Ramos (cell line): Measurements from ENCODE around the gene NSMF.

ENCODE experiments used
- in situ Hi-C: fragments of 300-500 bp; cut with MboI; formaldehyde crosslinking; loops from one replicate; pipeline ENCODE4 v1.14.3; 2022; ENCODE audit warnings: low sequenced_read_pairs; ENCODE audit not compliant: unreplicated experiment

Gene NSMF, protein sequence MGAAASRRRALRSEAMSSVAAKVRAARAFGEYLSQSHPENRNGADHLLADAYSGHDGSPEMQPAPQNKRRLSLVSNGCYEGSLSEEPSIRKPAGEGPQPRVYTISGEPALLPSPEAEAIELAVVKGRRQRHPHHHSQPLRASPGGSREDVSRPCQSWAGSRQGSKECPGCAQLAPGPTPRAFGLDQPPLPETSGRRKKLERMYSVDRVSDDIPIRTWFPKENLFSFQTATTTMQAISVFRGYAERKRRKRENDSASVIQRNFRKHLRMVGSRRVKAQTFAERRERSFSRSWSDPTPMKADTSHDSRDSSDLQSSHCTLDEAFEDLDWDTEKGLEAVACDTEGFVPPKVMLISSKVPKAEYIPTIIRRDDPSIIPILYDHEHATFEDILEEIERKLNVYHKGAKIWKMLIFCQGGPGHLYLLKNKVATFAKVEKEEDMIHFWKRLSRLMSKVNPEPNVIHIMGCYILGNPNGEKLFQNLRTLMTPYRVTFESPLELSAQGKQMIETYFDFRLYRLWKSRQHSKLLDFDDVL

DNA sequence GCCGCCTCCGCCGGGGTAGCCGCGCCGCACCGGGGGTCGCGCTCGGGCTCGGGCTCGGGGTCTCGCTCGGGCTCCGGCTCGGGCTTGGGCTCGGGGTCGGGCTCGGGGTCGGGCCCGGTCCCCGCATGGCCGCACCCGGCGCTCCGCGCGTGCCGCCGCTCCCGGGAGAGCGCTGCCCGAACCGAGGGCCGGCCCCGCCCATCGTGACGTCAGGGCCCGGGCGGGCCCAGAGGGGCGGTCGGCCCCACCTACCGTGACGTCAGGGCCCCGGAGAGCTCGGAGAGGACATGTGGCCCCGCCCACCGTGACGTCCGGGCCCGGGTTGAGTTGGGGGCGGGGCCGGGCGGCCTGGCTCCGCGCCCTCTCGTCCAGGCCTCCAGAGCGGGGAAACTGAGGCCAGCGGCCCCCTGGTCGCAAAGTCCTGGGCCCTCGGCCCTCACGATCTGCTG, at the start of gene NSMF:
NSMF (minus strand) TSS at position 183 of the 449 bp plus-strand sequence. CDS start 232 bp downstream, outside the sequence.
- in situ Hi-C loops = loop anchor here (25.0 kb wide), 1 partner anchor 672 kb away; the partner anchor contains the start of genes CCDC183 and TMEM141

DNA sequence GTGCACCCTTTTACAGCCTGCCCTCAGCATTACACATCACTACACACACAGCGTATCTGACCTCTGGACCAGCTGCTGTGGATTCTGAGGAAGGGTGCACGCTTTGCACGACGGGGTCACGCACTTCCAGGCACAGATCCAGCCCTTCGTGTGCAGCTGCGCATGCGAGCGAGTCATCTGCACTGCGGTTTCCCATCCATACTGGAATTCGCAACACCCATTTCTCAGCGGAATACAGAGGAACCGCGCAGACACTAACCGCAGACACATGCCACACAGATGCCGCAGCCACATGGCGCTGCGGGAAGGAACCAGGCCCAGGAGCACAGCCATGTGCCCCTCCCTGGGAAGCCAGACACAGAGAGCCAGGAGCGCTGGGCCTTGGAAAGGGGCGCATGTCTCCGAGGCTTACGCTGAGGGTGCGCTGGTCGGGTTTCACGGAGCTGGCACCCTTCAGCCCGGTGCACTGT, 47.6 kb upstream of the NSMF start:
- in situ Hi-C loops = no loop called here

DNA sequence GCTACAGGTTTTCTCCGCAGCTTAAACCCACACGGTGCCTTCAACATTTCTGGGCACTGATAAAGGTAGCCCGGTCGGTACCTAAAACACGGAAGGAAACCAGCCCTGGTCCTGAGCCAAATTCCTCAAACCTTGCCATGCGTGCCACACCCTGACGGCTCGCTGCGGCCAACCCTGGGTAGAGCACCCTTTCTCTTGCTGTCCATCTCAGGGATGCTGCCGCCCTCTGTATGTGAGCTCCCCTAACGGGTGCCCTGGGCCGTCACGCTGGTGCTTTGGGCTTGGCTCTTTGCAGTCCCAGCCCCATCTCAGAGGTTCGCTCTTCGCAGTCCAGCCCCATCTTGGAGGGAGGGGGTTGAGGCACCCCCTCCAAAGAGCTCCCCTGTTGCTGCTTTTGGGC, 47.1 kb upstream of the NSMF start:
- in situ Hi-C loops = no loop called here

DNA sequence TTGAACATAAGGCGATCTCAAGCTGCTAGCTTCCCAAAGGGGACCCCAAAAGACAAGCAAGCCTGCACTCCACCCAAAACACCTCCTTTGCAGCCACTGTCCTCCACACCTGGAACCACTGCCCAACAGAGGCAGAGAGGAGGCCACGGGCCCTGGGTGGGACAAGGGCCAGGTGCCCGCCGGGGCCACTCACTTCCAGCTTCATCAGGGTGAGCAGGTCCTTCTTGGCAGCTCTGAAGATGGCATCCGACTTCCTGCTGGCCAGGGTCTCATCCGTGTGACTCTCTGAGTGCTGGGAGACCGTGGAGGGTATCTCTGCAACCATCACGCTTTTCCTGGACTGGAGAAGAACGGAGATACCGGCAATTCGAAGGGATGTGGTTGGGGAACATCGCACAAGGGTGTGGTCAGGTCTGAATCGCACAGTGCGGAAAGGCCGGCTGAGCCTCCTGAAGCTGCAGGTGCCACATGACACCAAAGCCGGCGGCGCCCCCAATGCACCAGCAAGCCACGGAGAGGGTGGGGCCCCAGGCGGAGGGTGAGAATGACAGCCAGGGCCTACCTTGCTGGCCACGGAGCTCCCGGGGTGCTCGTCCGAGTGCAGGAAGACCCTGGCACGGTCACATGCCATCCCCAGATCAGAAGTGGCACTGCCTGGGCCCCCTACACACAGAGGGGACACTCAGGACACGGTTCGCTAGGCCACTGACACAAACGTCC, 46.4 kb upstream of the NSMF start:
- in situ Hi-C loops = no loop called here

DNA sequence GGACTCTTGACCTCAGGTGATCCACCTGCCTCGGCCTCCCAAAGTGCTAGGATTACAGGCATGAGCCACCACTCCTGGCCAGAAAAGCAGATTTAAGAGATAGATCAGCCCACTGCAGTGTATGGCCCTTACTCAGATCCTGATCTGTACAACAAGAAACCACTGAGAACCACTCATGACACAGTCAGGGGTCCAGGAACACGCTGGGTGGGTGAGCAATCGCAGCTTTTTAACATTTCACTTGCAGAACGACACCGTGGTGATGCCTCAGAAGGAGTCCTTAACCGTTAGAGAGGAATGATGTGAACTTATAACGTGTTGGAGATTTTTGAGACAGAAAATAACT, 45.3 kb upstream of the NSMF start:
- in situ Hi-C loops = no loop called here

DNA sequence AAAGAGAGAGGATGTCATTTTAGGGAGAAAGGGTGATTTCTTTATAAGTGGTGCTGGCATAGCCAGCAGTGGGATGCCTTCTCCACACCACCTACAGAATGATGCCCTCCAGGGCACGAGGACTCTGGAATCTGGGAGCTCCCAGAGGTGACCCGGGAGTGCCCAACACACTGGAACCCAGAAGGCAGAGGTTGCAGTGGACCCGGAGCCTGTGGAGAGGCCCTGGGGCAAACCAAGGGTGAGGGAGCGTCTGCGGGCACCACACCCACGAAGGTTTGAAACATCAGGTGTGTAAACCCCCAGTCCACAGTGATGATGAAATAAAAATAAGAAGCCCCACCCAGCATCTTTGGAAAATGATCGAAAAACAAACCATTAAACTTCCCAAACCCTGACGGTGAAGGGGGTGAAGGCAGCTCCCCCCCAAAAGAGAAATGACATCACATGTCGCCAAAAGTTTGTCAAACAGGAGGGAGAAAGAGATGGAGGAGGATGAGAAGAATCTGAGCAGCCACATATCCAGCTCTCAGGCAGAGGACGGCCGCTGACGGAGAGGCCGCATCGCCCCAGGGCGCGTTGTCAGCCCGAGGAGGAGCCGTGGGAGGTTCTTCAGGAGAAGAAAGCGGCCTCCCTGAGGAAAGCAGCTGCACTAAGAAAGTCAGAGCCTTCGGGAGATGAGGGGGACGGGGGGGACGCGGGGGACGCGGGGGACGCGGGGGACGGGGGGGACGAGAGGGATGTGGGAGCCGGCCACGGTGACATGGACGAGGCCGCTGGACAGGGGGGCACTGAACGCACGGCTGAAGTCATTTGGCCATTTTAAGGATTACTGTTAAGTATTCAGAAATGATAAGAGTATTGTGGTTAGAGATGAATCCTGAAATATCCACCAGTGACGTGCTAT, 43.1 kb upstream of the NSMF start:
- in situ Hi-C loops = no loop called here

DNA sequence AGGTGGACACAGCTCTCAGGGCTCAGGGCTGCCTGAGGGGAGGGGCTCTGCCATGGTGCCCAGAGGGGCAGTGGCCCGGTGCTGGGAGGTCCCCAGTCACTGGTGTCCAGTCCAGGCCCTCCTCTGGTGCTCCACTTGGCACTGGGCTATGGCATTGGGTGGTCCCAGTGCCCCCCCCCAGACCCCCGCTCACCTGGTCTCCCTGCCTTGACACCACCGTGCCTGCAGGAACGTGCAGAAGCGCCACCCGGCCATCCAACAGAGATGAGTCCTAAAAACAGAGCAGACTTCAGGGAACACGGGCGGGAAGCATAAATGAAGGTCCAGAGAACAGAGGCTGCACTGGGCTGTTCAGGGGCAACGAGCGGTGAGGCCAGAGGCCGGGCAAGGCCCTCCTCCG, 42.3 kb upstream of the NSMF start:
- in situ Hi-C loops = no loop called here

DNA sequence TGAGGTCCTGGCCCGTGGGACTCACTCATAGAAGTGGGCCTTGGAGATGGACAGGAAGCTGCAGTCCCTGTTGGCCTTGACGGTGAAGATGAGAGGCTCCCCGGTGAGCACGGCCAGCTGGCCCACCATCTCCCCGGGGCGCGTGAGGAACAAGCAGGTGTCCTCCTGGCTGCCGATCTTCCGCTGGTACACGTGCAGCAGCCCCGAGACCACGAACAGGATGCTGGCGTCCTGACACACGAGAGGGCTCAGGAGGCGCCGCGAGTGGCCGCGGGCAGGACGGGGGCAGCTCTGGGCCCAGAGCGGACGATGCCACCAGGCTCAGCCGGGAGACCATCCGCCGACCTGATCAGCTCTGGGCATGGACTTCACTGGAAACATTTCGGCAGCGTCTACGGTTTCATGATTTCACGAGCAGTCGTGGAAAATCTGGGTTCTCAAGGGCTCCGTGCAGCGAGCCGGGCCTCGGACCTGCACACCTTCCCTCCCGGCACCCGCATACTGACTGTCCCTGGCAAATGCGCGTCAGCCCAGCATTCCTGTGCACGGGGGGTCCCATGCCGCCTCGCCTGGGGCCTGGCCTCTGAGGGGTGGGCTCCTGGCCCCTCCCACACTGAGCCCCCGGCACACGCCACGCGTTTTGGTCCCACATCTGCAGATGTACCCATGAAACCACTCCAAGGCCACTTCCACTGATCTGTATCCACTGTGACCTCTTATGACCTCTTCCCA, 41.7 kb upstream of the NSMF start:
- in situ Hi-C loops = no loop called here

DNA sequence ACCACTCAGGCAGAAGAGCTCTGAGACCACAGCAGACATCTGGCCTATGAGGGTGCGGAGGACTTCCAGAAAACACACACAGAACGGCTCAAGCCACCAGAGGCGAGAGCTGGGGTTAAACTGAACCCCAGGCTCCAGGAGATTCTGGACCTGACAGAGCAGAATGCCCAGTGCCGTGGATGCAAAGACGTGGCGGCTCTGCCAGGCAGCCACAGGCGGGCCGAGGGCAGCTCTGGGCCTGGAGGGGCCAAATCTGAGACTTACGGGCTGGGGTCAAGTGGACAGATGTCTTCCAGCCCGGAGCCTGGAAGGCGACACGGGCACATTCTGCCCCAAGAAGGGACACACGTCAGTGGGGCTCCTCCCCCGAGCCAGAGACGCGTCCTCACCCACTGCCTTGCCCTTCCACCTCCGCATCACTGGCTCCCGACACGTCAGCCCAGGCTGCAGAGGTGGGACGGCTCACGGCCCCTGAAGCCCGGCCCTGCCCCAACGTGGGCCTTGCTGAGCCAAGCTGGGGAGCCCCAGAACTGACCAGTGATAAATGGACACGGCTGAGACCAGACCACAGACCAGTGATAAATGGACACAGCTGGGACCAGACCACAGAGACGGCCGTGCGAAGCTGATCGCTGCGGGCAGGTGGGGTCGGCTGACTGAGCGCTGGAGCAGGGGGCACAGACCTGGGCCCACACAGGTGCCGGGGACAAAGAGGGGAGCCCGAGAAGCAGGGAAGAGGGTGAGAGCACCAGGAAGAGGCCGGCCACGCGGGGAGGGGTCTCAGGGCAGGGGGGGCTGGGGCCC, 40.9 kb upstream of the NSMF start:
- in situ Hi-C loops = no loop called here

DNA sequence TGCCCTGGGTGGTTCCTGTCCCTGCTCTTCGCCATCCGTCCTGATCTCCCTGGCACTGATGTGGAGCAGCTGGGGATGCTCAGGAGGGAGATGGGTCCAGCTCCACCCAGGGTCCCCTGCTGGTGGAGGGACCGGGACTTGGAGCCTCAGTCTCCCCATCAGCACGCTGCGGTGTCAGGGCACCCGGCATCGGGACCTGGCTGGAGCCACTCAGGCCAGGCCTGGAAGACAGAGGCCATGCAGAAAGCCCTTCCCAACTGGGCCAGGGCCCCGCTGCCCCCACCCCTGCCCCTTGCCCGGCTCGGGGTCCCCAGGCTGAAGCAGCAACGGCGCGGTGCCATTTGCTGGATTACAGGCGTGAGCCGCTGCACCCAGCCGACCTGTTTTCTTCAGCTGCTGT, 40.3 kb upstream of the NSMF start:
- in situ Hi-C loops = no loop called here

DNA sequence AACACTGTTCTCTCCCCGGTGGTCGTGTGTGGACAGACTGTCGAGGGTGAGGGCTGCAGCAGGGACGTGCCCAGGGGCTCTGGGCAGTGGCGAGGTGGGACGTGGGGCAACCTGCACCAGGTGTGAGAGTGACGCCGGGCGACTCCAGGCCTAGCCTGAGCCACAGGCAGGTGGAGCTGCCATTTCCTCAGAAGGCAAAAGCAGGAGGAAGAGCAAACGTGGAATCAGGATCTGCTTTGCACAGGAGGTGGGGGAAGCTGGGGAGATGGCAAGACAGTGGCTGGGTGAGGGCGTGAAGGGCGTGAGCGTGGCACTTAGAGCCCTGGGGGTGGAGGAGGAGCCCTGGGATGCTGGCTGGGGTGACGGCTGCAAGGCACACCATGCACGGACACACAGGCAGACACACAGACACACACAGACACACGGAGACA, 39.6 kb upstream of the NSMF start:
- in situ Hi-C loops = no loop called here

DNA sequence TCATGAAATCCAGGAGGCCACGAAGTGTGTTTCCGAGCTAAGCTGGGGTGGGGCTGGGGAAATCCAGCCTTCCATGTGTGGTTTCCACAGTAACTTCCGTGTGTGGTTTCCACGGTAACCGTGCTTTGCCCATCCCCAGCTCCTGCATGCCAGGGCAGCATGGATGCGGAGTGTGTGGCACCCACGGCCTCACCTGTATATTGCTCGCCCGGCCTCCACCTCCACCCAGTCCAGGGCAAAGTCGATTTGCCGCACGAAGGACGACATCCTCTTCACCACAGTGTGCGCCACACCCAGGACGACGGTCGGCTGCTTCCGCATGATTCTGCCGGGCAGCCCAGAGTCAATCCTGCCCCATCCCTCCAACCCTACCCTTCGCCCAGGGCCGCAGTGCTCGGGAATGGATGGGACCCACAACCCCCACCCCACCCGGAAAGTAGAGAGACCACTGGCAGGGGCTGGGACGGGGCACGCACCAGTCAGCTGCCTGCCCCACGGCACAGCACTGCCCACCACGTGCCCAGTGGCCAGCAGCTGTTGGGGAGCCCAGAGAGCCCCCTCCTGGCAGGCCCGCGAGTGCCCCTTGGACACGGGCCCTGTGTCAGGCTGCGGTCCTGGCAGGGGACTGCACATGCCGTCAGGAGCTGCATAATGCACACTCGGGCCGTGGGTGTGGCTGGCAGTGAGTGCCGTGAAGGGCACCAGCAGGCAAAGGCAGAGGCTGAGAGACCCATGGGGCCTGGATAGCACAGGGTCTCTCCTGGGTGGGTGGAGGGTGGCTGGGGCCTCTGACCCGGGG, 39.0 kb upstream of the NSMF start:
- in situ Hi-C loops = no loop called here

DNA sequence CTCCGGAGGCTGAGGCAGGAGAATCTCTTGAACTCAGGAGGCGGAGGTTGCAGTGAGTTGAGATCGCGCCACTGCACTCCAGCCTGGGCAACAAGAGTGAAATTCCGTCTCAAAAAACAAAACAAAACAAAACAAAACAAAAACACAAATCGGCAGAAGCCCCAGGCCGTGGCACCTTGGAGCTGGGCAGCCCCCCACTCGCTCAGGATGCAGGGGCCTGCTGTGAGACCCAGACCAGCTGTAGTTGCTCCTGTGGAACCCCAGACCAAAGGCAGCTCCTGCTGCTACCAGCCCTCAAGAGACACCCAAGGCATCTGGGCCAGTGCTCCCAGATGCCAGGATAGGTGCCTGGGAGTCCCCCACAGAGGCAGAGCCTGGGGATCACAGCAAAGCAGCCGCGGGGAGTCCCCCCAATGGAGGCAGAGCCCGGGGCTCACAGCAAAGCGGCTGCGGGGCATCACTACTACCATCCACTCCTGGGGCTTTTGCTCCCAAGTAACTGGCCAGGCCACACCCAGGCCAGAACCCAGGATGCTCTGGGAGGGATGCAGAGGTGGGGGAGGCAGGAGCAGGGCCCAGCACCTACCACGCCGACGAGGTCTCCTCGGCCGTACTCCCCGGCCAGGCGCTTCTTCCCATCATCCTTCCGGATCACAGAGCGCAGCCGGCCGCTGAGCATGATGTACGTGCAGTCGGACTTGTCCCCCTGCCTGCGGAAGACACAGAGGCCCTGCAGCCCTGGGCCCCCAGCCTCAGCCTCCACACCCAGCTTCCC, 37.7 kb upstream of the NSMF start:
- in situ Hi-C loops = no loop called here

DNA sequence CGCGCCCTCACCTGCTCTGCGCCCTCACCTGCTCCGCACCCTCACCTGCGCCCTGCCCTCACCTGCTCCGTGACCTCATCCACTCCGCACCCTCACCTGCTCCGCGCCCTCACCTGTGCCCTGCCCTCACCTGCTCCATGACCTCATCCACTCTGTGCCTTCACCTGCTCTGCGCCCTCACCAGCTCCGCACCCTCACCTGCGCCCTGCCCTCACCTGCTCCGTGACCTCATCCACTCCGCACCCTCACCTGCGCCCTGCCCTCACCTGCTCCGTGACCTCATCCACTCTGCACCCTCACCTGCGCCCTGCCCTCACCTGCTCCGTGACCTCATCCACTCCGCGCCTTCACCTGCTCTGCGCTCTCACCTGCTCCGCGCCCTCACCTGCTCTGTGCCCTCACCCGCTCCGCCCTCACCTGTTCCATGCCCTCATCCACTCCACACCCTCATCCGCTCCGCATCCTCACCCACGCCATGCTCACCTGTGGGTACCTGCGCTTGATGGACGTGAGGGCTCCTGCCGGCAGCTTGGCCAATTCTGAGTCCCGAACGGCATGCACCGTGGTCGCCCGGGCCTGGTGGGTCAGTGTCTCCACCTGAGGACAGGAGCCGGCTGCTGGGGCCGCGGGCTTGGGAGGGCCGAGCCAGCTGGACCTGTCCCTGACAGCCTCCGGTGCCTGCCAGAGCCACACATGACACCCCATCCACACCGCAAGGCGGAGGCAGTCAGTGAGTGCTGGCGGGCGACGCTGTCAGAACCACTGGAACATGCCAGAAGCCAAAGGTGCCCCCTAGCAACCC, 35.6 kb upstream of the NSMF start:
- in situ Hi-C loops = no loop called here

DNA sequence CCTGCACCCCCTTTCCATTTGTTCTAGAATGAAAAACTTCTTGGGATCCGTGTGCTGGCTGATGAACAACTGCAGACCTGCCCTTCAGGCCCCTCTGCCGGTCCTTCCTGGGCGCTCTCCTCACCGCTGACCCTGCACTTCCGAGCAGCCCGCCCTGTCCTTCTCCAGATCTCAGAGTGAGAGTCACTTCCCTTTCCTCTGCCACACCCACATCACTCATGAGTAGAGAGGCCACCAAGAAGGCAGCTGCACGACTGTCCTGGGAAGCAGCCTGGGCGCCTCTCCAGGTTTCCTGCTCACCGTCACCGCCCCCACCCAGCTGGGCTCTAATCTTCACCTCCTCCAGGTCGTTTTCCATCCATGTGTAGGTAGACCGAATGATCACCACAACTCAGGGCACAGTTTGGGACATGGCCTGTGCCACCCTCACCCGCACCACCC, 35.0 kb upstream of the NSMF start:
- in situ Hi-C loops = no loop called here

DNA sequence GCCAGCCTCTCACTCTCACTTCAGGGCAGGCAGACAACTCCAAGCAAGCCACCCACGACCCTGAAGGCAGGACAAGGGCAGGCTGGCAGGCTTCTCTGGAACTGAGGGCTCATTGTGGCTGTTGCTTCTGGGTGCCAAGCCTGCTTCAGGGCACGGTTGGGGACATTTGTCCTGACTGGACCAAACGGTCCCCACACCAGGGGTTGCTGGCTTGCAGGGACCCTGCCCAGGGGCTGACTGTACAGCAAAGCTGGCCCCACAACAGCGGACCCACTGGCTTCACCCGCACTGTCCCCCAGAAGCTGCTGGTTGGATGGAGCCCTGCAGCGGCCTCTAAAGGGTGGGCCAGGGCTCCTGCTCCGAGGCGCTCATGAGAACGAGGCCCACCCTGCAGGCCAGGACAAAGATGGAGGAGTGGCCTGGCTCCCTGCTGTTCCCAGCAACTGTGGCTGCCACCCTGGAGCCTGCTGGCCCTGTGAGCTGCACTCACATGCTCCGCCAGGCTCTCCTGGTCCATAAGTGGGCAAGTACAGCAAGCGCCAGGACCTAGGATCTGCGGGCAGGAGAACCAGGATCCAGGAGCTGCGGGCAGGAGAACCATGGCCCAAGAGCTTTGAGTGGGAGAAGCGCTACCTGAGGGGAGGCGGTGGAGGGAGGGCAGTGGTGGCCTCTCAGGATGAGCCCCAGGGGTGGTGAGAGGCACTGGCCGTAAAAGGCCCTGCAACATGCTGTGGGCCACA, 34.4 kb upstream of the NSMF start:
- in situ Hi-C loops = no loop called here
